Lower leg skin (tissue), 3 donors: ENCODE measurements around the gene GJB4.

ENCODE experiments used
- POLR2A ChIP-seq, 2 donors: fragments of 450-650 bp; IDR thresholded peaks; one replicate each; pipeline ENCODE4 v1.6.1; 2016 to 2017; ENCODE audit warnings: antibody characterized with exemption in 2 of 2, mild to moderate bottlenecking in 1 of 2, moderate library complexity in 1 of 2
- TF ChIP-seq, protein P1 (sequence below), 3 donors: fragments of 450-650 bp; IDR thresholded peaks; one replicate each; pipeline ENCODE4 v1.5.1; 2016; ENCODE audit warnings: antibody characterized with exemption in 3 of 3, mild to moderate bottlenecking in 3 of 3, moderate library complexity in 2 of 3

DNA sequence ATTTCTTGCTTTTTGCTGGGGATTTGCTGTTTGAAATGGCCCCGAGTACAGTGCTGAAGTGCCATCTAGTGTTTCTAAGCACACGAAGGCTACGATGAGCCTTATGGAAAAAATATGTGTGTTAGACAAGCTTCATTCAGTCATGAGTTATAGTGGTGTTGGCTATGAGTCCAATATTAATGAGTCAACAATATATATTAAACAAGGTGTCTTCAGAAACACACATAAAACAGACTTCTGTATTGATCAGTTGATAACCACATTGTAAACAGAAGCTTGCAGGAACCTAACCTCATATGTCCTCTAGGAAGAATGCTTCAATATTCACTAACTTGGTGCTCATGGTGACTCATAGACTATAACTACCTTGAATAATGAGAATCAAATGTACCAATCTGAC, 6.4 kb upstream of the GJB4 start:
- TF ChIP-seq, protein P1, sequence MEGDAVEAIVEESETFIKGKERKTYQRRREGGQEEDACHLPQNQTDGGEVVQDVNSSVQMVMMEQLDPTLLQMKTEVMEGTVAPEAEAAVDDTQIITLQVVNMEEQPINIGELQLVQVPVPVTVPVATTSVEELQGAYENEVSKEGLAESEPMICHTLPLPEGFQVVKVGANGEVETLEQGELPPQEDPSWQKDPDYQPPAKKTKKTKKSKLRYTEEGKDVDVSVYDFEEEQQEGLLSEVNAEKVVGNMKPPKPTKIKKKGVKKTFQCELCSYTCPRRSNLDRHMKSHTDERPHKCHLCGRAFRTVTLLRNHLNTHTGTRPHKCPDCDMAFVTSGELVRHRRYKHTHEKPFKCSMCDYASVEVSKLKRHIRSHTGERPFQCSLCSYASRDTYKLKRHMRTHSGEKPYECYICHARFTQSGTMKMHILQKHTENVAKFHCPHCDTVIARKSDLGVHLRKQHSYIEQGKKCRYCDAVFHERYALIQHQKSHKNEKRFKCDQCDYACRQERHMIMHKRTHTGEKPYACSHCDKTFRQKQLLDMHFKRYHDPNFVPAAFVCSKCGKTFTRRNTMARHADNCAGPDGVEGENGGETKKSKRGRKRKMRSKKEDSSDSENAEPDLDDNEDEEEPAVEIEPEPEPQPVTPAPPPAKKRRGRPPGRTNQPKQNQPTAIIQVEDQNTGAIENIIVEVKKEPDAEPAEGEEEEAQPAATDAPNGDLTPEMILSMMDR (IDR thresholded peaks at IDR 0.05): no peak
- no peak for TF ChIP-seq POLR2A (IDR thresholded peaks at IDR 0.05)
